ENCODE data around the gene ARL2BP.
A peak's percentile ranks its signal among the peaks of the same experiment; 100 is the strongest.

Gene ARL2BP

DNA sequence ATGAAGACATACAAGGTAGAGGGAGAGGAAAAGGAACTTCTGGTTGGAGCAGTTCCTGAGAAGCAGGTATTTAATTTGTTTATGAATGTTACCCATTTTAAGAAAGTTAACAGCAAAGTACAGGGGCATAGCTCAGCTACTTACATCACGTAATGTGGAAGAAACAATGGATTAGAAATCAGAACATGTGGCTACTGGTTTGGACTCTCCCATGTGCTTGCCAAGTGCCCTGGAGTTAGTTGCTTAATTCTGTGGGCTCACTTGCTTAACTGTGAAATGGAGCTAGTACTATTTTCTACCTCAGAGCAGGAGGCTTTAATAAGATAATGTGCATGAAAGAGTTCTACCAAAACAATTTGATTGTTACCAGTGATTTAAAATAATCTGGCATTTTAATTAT, 31.6 kb upstream of the ARL2BP start:
- Histone ChIP-seq H3K9me3 (ENCODE audit: control insufficient read depth in 2 of 2, low read length in 2 of 2) (no peaks in the 10 kb centered on the region), H3K9ac (ENCODE audit: low read depth in 1 of 2, low read length in 2 of 2) (no peak overlapping the region), H3K4me1 (ENCODE audit: control insufficient read depth in 2 of 2, insufficient read depth in 2 of 2, low read length in 2 of 2) (no peaks in the 10 kb centered on the region), H3K4me3 (ENCODE audit: low read length in 2 of 2) (no peak overlapping the region), H3K27me3 (ENCODE audit: control insufficient read depth in 2 of 2, insufficient read depth in 2 of 2, low read length in 2 of 2) (no peaks in the 10 kb centered on the region), H3K36me3 (ENCODE audit: control insufficient read depth in 2 of 2, insufficient read depth in 2 of 2, low read length in 2 of 2) (peaks cover 63 to 71% of the 10 kb centered on the region in 2 donors), H3K27ac (ENCODE audit: low read depth in 2 of 2, low read length in 2 of 2) (no peak overlapping the region)

DNA sequence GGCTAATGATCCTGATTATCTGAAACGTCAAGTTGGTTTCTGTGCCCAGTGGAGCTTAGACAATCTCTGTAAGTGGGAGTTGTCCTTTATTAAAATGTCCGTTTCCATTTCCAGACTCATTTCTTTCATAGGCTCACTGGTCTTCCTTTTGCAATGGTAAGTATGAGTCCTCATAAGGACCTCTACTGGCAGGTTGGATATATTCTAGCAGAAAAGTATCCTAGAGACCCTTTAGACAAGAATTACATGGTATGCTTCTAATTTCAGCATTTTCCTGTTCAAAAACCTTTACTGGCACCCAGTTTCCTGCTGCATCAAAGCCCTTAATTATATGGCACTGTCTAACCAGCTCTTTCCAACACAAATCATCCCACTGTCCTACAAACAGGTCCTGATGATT, 28.1 kb upstream of the ARL2BP start:
- H3K4me1 ChIP-seq (ENCODE audit: control insufficient read depth in 2 of 2, insufficient read depth in 2 of 2, low read length in 2 of 2) = no peaks in the 10 kb centered on the region
- no peaks in the 10 kb centered on the region for H3K27me3 ChIP-seq (ENCODE audit: control insufficient read depth in 2 of 2, insufficient read depth in 2 of 2, low read length in 2 of 2)
- H3K9me3 ChIP-seq (ENCODE audit: control insufficient read depth in 2 of 2, low read length in 2 of 2) = no peaks in the 10 kb centered on the region
- H3K36me3 ChIP-seq (ENCODE audit: control insufficient read depth in 2 of 2, insufficient read depth in 2 of 2, low read length in 2 of 2) = peaks cover 69 to 76% of the 10 kb centered on the region in 2 donors
- no peak overlapping the region for H3K27ac ChIP-seq (ENCODE audit: low read depth in 2 of 2, low read length in 2 of 2)
- H3K9ac ChIP-seq (ENCODE audit: low read depth in 1 of 2, low read length in 2 of 2) = no peak overlapping the region
- no peak overlapping the region for H3K4me3 ChIP-seq (ENCODE audit: low read length in 2 of 2)

DNA sequence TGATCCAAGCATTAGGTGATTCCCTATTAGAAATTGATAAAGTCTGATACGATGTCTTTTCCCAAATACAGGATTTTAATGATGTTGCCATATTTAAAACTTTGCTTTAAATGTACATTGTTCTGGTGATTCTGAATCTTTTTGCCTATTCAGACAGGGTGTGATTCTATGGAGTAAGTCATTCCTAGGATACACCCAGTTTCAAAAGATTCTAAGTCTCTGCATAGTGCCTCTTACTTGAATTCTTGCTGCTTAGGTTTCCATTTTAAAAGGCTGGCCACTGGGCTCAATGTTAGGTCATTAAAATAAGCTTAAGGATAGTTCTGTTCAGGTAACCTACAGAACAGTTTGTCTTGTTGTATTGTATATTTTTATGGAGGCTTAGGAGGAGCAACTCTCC, 22.0 kb upstream of the ARL2BP start:
- H3K9me3 ChIP-seq (ENCODE audit: control insufficient read depth in 2 of 2, low read length in 2 of 2) = no peaks in the 10 kb centered on the region
- peaks cover 64 to 75% of the 10 kb centered on the region in 2 donors for H3K36me3 ChIP-seq (ENCODE audit: control insufficient read depth in 2 of 2, insufficient read depth in 2 of 2, low read length in 2 of 2)
- H3K4me3 ChIP-seq (ENCODE audit: low read length in 2 of 2) = no peak overlapping the region
- no peaks in the 10 kb centered on the region for H3K27me3 ChIP-seq (ENCODE audit: control insufficient read depth in 2 of 2, insufficient read depth in 2 of 2, low read length in 2 of 2)
- H3K27ac ChIP-seq (ENCODE audit: low read depth in 2 of 2, low read length in 2 of 2) = no peak overlapping the region
- no peak overlapping the region for H3K9ac ChIP-seq (ENCODE audit: low read depth in 1 of 2, low read length in 2 of 2)
- no peaks in the 10 kb centered on the region for H3K4me1 ChIP-seq (ENCODE audit: control insufficient read depth in 2 of 2, insufficient read depth in 2 of 2, low read length in 2 of 2)

DNA sequence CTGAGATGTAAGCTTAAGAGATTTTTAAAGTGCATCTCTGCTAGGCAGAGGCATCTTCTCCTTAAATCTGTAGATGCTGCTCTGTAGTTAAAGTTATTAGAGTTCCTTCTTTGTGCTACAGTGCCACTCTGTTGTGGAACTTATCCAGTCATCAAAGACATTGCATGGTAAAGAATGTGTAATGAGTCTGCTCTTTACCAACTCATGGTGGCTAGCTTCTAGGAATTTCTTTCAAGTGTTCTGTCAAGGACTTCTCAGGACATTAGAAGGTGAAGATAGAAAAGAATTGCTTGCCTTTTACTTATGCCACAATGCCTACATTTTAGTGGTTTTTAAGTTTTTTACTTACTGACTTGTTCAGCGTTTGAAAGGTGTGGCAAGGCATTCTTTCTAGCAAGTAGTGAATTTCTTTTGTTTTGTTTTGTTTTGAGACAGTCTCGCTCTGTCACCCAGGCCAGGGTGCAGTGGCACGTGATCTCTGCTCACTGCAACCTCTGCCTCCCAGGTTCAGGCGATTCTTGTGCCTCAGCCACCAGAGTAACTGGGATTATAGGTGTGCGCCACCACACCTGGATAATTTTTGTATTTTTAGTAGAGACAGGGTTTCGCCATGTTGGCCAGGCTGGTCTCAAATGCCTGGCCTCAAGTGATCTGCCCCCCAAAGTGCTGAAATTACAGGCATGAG, 20.3 kb upstream of the ARL2BP start:
- no peaks in the 10 kb centered on the region for H3K4me1 ChIP-seq (ENCODE audit: control insufficient read depth in 2 of 2, insufficient read depth in 2 of 2, low read length in 2 of 2)
- H3K4me3 ChIP-seq (ENCODE audit: low read length in 2 of 2) = no peak overlapping the region
- H3K9me3 ChIP-seq (ENCODE audit: control insufficient read depth in 2 of 2, low read length in 2 of 2) = no peaks in the 10 kb centered on the region
- no peak overlapping the region for H3K27ac ChIP-seq (ENCODE audit: low read depth in 2 of 2, low read length in 2 of 2)
- no peaks in the 10 kb centered on the region for H3K27me3 ChIP-seq (ENCODE audit: control insufficient read depth in 2 of 2, insufficient read depth in 2 of 2, low read length in 2 of 2)
- H3K9ac ChIP-seq (ENCODE audit: low read depth in 1 of 2, low read length in 2 of 2) = no peak overlapping the region
- peaks cover 58 to 78% of the 10 kb centered on the region in 2 donors for H3K36me3 ChIP-seq (ENCODE audit: control insufficient read depth in 2 of 2, insufficient read depth in 2 of 2, low read length in 2 of 2)

DNA sequence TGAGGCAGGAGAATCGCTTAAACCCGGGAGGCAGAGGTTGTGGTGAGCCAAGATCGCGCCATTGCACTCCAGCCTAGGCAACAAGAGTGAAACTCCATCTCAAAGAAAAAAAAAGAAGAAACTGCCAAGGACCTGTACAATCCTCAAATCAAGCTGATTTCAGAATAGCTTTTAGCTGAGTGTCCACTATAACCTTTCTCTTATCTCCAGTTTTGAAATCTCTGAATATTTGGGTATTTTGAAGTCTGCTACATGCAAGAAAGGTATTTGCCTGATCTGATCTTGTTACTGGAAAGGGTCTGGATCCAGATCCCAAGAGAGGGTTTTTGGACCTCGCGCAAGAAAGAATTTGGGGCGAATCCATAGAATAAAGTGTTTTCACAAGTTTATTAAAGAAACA, 19.1 kb upstream of the ARL2BP start:
- H3K27me3 ChIP-seq (ENCODE audit: control insufficient read depth in 2 of 2, insufficient read depth in 2 of 2, low read length in 2 of 2) = no peaks in the 10 kb centered on the region
- H3K36me3 ChIP-seq (ENCODE audit: control insufficient read depth in 2 of 2, insufficient read depth in 2 of 2, low read length in 2 of 2) = peaks cover 62 to 83% of the 10 kb centered on the region in 2 donors
- H3K9ac ChIP-seq (ENCODE audit: low read depth in 1 of 2, low read length in 2 of 2) = no peak overlapping the region
- no peaks in the 10 kb centered on the region for H3K9me3 ChIP-seq (ENCODE audit: control insufficient read depth in 2 of 2, low read length in 2 of 2)
- no peak overlapping the region for H3K4me3 ChIP-seq (ENCODE audit: low read length in 2 of 2)
- H3K27ac ChIP-seq (ENCODE audit: low read depth in 2 of 2, low read length in 2 of 2) = no peak overlapping the region
- no peaks in the 10 kb centered on the region for H3K4me1 ChIP-seq (ENCODE audit: control insufficient read depth in 2 of 2, insufficient read depth in 2 of 2, low read length in 2 of 2)

DNA sequence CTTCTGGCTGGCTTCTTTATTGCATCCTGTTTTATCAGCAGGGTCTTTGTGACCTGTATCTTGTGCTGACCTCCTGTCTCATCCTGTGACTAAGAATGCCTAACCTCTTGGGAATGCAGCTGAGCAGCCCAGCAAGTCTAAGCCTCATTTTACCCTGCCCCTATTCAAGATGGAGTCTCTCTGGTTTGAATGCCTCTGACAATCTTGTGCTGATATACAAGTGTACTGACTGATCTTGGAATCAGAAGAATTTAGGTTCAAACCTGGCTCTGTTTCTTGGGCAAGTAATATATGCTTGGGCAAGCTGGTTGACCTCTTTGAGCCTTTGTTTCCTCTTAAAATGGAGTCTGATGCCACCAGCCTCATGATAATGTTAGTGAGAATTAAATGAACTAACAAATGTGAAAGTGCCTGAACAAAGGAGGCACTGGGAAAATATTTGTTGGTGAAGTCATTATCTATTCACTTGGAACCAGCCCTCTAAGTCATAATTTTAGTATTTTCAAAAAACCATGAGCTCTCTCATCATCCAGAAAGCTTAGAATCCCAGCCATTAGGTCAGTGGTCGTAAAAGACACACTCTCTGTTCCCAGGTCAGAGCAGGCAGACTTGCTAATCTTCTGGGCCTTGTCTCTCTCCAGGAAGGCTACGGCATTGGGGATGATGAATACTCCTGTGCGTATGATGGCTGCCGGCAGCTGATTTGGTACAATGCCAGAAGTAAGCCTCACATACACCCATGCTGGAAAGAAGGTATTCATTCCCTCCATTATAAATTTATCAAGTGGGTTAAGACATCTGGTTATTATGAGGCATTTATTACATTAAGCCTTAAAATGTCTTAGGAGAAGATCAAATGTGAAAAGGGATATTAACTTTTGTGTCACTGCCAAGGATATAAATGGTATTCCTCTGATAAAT, 18.1 kb upstream of the ARL2BP start:
- Histone ChIP-seq H3K4me1 (ENCODE audit: control insufficient read depth in 2 of 2, insufficient read depth in 2 of 2, low read length in 2 of 2) (no peaks in the 10 kb centered on the region), H3K36me3 (ENCODE audit: control insufficient read depth in 2 of 2, insufficient read depth in 2 of 2, low read length in 2 of 2) (peaks cover 64 to 83% of the 10 kb centered on the region in 2 donors), H3K27me3 (ENCODE audit: control insufficient read depth in 2 of 2, insufficient read depth in 2 of 2, low read length in 2 of 2) (no peaks in the 10 kb centered on the region)

DNA sequence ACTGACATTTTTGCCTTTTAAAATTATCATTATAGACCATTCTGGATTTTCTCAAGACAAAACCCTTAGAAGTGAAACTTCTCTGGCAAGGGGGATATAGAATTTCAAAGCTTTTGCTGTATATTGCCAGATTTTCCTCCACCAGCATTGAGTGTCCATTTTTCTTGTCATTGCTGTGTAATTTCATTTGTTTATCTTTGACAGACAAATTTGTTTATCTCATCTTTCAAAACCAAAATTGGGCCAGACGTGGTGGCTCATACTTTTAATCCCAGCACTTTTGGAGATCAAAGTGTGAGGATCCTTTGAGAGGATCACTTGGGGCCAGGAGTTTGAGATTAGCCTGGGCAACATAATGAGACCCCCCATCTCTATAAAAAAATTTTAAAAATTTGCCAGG, 16.0 kb upstream of the ARL2BP start:
- Histone ChIP-seq H3K4me1 (ENCODE audit: control insufficient read depth in 2 of 2, insufficient read depth in 2 of 2, low read length in 2 of 2) (no peaks in the 10 kb centered on the region), H3K27me3 (ENCODE audit: control insufficient read depth in 2 of 2, insufficient read depth in 2 of 2, low read length in 2 of 2) (no peaks in the 10 kb centered on the region), H3K27ac (ENCODE audit: low read depth in 2 of 2, low read length in 2 of 2) (no peak overlapping the region), H3K4me3 (ENCODE audit: low read length in 2 of 2) (no peak overlapping the region), H3K9me3 (ENCODE audit: control insufficient read depth in 2 of 2, low read length in 2 of 2) (no peaks in the 10 kb centered on the region), H3K9ac (ENCODE audit: low read depth in 1 of 2, low read length in 2 of 2) (no peak overlapping the region), H3K36me3 (ENCODE audit: control insufficient read depth in 2 of 2, insufficient read depth in 2 of 2, low read length in 2 of 2) (peaks cover 63 to 79% of the 10 kb centered on the region in 2 donors)

More for the DNA sequence above, 18.1 kb upstream of the ARL2BP start:
- H3K27ac ChIP-seq (ENCODE audit: low read depth in 2 of 2, low read length in 2 of 2) = no peak overlapping the region
- no peak overlapping the region for H3K4me3 ChIP-seq (ENCODE audit: low read length in 2 of 2)
- no peak overlapping the region for H3K9ac ChIP-seq (ENCODE audit: low read depth in 1 of 2, low read length in 2 of 2)
- no peaks in the 10 kb centered on the region for H3K9me3 ChIP-seq (ENCODE audit: control insufficient read depth in 2 of 2, low read length in 2 of 2)

DNA sequence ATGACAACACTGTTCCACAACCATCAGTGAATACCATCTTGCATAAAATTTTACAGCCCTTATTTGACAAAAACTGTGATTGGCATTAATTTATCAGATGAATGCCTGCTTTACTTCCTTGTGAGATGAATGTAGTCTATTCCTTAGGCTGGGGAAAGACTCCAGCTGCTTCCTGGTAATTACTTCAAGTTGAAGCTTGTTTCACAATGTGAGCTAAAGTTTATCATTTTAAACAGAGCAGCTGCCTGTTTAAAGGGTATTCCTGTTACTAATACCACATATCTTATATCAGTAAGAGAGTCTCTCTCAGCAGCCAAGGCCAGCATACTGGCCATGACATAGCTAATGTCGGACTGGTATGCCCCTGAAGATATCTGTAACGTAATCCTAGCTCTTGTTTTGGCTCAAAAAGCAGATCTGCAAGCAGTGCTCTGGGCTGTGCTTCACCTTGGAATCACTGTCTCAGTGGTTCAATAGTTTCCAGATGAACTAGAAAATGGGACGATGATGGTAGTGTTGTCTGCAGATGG, 13.2 kb upstream of the ARL2BP start:
- H3K27me3 ChIP-seq (ENCODE audit: control insufficient read depth in 2 of 2, insufficient read depth in 2 of 2, low read length in 2 of 2) = no peaks in the 10 kb centered on the region
- peaks cover 0 to 4% of the 10 kb centered on the region in 2 donors for H3K4me1 ChIP-seq (ENCODE audit: control insufficient read depth in 2 of 2, insufficient read depth in 2 of 2, low read length in 2 of 2)
- no peaks in the 10 kb centered on the region for H3K9me3 ChIP-seq (ENCODE audit: control insufficient read depth in 2 of 2, low read length in 2 of 2)
- no peak overlapping the region for H3K4me3 ChIP-seq (ENCODE audit: low read length in 2 of 2)
- H3K27ac ChIP-seq (ENCODE audit: low read depth in 2 of 2, low read length in 2 of 2) = no peak overlapping the region
- H3K36me3 ChIP-seq (ENCODE audit: control insufficient read depth in 2 of 2, insufficient read depth in 2 of 2, low read length in 2 of 2) = peaks cover 49 to 64% of the 10 kb centered on the region in 2 donors
- H3K9ac ChIP-seq (ENCODE audit: low read depth in 1 of 2, low read length in 2 of 2) = no peak overlapping the region

DNA sequence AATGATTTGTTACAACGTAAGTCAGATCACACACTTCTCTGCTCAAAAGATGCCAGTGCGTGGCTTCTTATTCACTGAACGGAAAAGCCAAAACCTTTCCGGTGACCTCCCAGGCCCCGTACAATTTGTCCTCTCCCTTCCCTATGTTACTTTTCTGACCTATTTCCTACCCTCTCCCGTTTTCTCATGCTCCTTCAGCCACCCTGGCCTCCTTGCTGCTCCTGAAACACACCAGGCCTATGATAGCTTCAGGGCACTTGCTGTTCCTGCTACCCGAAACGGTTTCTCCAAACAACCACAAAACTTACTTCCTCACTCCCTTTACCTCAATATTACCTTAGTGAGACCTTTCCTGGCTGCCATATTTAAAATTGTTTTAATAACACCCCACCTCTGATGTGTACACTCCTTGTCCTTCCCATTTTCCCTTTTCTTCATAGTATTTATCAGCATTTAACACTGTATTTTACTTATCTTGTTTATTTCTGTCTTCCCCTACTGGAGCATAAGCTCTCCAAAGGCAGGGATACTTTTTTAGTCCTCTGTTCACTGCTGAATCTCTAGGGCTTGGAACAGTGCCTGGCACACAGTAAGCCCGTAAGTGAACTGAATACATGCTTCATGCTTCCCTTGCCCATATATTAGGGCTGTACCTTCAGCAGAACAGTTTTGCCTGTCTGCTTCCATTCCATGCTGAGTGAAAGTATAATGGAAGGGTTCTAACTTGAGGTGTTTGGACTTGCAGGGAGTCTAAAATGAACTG, 10.9 kb upstream of the ARL2BP start:
- Histone ChIP-seq H3K27me3 (ENCODE audit: control insufficient read depth in 2 of 2, insufficient read depth in 2 of 2, low read length in 2 of 2) (no peaks in the 10 kb centered on the region), H3K4me1 (ENCODE audit: control insufficient read depth in 2 of 2, insufficient read depth in 2 of 2, low read length in 2 of 2) (peaks cover 0 to 4% of the 10 kb centered on the region in 2 donors), H3K27ac (ENCODE audit: low read depth in 2 of 2, low read length in 2 of 2) (peak overlapping the region in 1 of 2 donors; percentile 53), H3K36me3 (ENCODE audit: control insufficient read depth in 2 of 2, insufficient read depth in 2 of 2, low read length in 2 of 2) (peaks cover 46 to 57% of the 10 kb centered on the region in 2 donors), H3K9me3 (ENCODE audit: control insufficient read depth in 2 of 2, low read length in 2 of 2) (no peaks in the 10 kb centered on the region), H3K4me3 (ENCODE audit: low read length in 2 of 2) (no peak overlapping the region), H3K9ac (ENCODE audit: low read depth in 1 of 2, low read length in 2 of 2) (no peak overlapping the region)
